K562 (cell line): ENCODE data around the gene IDNK. TPM values are rescaled to one million over a fixed set of nuclear protein-coding genes. Genes with fewer than 3 reads are reported as not detected.

Experiments
- ATAC-seq: fragments of 200-7000 bp; cut with Tn5 transposase; 3 replicates; pipeline ENCODE4 v1.9.1; 2020; ENCODE audit warnings: moderate library complexity
- Bru-seq: library from RNA; stranded (reverse); fragments of 400-500 nt; gene quantifications from one replicate; lab custom pipeline; 2021; lab: Mats Ljungman, UMichigan
- BruChase-seq, 2 experiments: library from RNA; stranded (reverse); fragments of 400-500 nt; gene quantifications; one replicate each; lab custom pipeline; 2021; lab: Mats Ljungman, UMichigan
- BruUV-seq: library from RNA; stranded (reverse); fragments of 400-500 nt; replicated peaks from 2 replicates; lab custom pipeline; 2021; lab: Mats Ljungman, UMichigan
- CTCF ChIA-PET: fragments of 300-600 bp; formaldehyde crosslinking; extraction: SDS; loops from one replicate; lab custom pipeline; 2021; ENCODE audit warnings: low intra/inter-chr PET ratio; lab: Yijun Ruan, JAX
- POLR2A ChIA-PET: fragments of 300-600, 350-650 bp; sonication (Branson Sonifier 250); formaldehyde crosslinking; extraction: SDS; loops from one replicate; lab custom pipeline; 2021; ENCODE audit warnings: antibody characterized with exemption, inconsistent platforms; lab: Yijun Ruan, JAX
- DNase-seq, 4 experiments: peaks; one replicate each; pipeline versions ENCODE4 v3.0.0 to v3.0.0-alpha.2; 2011 to 2018; ENCODE audit warnings: low spot score in 3 of 4, mixed read lengths in 3 of 4; ENCODE audit errors: extremely low read depth in 1 of 4
- FAIRE-seq: peaks from 2 replicates; lab custom pipeline; 2011; peaks lifted over from hg19 to GRCh38; lab: Jason Lieb, UNC
- H2AFZ ChIP-seq: 2 replicates; pipeline ENCODE4 v1.6.0; 2011; ENCODE audit warnings: low read depth, low read length, control low read depth, inconsistent platforms
- H3K27ac ChIP-seq: fragments of 200-600 bp; 3 replicates; pipeline ENCODE4 v1.8.0; 2011; ENCODE audit warnings: low read depth, mild to moderate bottlenecking, control low read depth, inconsistent platforms, low read length, moderate library complexity, mixed read lengths; ENCODE audit errors: extremely low read depth
- H3K27me3 ChIP-seq, 2 experiments: fragments of 300-600 bp in 1 of 2; 2 replicates in 1 of 2; 3 replicates in 1 of 2; pipeline versions ENCODE4 v1.6.0 to v1.8.0; 2011; ENCODE audit warnings: inconsistent platforms in 2 of 2, low read length in 2 of 2, mild to moderate bottlenecking in 1 of 2, mixed read lengths in 1 of 2, moderate library complexity in 1 of 2; ENCODE audit not compliant: control insufficient read depth in 2 of 2, insufficient read depth in 2 of 2
- H3K36me3 ChIP-seq: fragments of 300-600 bp; 3 replicates; pipeline ENCODE4 v1.8.0; 2011; ENCODE audit warnings: mild to moderate bottlenecking, low read length, inconsistent platforms; ENCODE audit not compliant: control insufficient read depth, insufficient read depth
- H3K4me1 ChIP-seq, 2 experiments: fragments of 200-600 bp in 1 of 2; replicated peaks in 1 of 2; 2 replicates in 1 of 2; 3 replicates in 1 of 2; pipeline versions ENCODE4 v1.5.1 to v1.8.0; 2011; ENCODE audit warnings: inconsistent platforms in 2 of 2, low read length in 2 of 2, mild to moderate bottlenecking in 1 of 2, mixed read lengths in 1 of 2, moderate library complexity in 1 of 2; ENCODE audit not compliant: control insufficient read depth in 2 of 2, insufficient read depth in 2 of 2
- H3K4me2 ChIP-seq: 2 replicates; pipeline ENCODE4 v1.6.1; 2011; ENCODE audit warnings: low read length, control low read depth, inconsistent platforms, mixed read lengths; ENCODE audit not compliant: insufficient read depth
- H3K4me3 ChIP-seq: fragments of 200-600 bp; sonication (generic), shearing (Covaris generic); 2 replicates; pipeline ENCODE4 v1.5.1; 2016; ENCODE audit warnings: control low read depth, inconsistent platforms
- H3K79me2 ChIP-seq: fragments of 200-600 bp; 3 replicates; pipeline ENCODE4 v1.8.0; 2011; ENCODE audit warnings: low read length, inconsistent platforms; ENCODE audit not compliant: control insufficient read depth, insufficient read depth
- H3K9ac ChIP-seq, 2 experiments: 2 replicates each; pipeline versions ENCODE4 v1.6.0 to v1.6.1; 2011; ENCODE audit warnings: low read depth in 2 of 2, low read length in 2 of 2, control low read depth in 1 of 2, inconsistent platforms in 1 of 2, mild to moderate bottlenecking in 1 of 2, mixed read lengths in 1 of 2; ENCODE audit not compliant: insufficient read depth in 1 of 2
- H3K9me1 ChIP-seq: one replicate; pipeline ENCODE4 v1.6.0; 2011; ENCODE audit warnings: inconsistent platforms, mild to moderate bottlenecking, low read length, moderate library complexity; ENCODE audit not compliant: control insufficient read depth, insufficient read depth
- H3K9me3 ChIP-seq: replicated peaks from 2 replicates; pipeline ENCODE4 v1.5.1; 2011; ENCODE audit warnings: low read depth, low read length, inconsistent platforms; ENCODE audit not compliant: control insufficient read depth, insufficient read depth
- H4K20me1 ChIP-seq: replicated peaks from 2 replicates; pipeline ENCODE4 v1.6.1; 2011; ENCODE audit warnings: low read length, inconsistent platforms, mixed read lengths; ENCODE audit not compliant: control insufficient read depth, insufficient read depth
- ATF4 ChIP-seq: fragments of 450-650 bp; formaldehyde crosslinking; IDR thresholded peaks from 2 replicates; pipeline ENCODE4 v1.4.0; 2022; ENCODE audit warnings: mild to moderate bottlenecking, moderate library complexity
- CC2D1A ChIP-seq: fragments of 450-650 bp; IDR thresholded peaks from 2 replicates; pipeline ENCODE4 v1.6.1; 2017; ENCODE audit warnings: mild to moderate bottlenecking
- CREB3L1 ChIP-seq: fragments of 450-650 bp; IDR thresholded peaks from 2 replicates; pipeline ENCODE4 v1.6.1; 2014; ENCODE audit warnings: low read depth, mild to moderate bottlenecking, moderate library complexity, borderline replicate concordance
- DIDO1 ChIP-seq: fragments of 450-650 bp; IDR thresholded peaks from 2 replicates; pipeline ENCODE4 v1.6.1; 2016; ENCODE audit warnings: low read depth, missing biosample characterization, missing genetic modification characterization
- ELF4 ChIP-seq: fragments of 450-650 bp; formaldehyde crosslinking; IDR thresholded peaks from 2 replicates; pipeline ENCODE4 v1.4.0; 2022; ENCODE audit warnings: missing genetic modification characterization
- ETV6 ChIP-seq, 3 experiments: fragments of 150-350 bp in 1 of 3; sonication (generic) in 1 of 3; formaldehyde crosslinking in 1 of 3; IDR thresholded peaks; 2 replicates each; pipeline versions ENCODE4 v1.6.1 to v1.8.0; 2014 to 2022; ENCODE audit warnings: borderline replicate concordance in 2 of 3, low read depth in 2 of 3, antibody characterized with exemption in 1 of 3, low read length in 1 of 3, mild to moderate bottlenecking in 1 of 3, missing genetic modification reagents in 1 of 3
- HDAC3 ChIP-seq: fragments of 450-650 bp; IDR thresholded peaks from 2 replicates; pipeline ENCODE4 v1.6.1; 2018; ENCODE audit warnings: borderline replicate concordance, mild to moderate bottlenecking, moderate library complexity; ENCODE audit not compliant: partially characterized antibody
- IRF2 ChIP-seq: sonication (generic); formaldehyde crosslinking; IDR thresholded peaks from 2 replicates; pipeline ENCODE4 v1.8.1; 2022; ENCODE audit warnings: mild to moderate bottlenecking, missing genetic modification reagents
- NRF1 ChIP-seq, 2 experiments: fragments of 450-650 bp; IDR thresholded peaks in 1 of 2; conservative IDR thresholded peaks in 1 of 2; 2 replicates each; pipeline ENCODE4 v1.6.1; 2014; ENCODE audit warnings: mild to moderate bottlenecking in 2 of 2
- OTX1 ChIP-seq: fragments of 450-650 bp; formaldehyde crosslinking; IDR thresholded peaks from 2 replicates; pipeline ENCODE4 v1.4.0; 2022; ENCODE audit warnings: mild to moderate bottlenecking
- PHB2 ChIP-seq: fragments of 450-650 bp; IDR thresholded peaks from 2 replicates; pipeline ENCODE4 v1.6.1; 2017; ENCODE audit warnings: low read depth
- PHF21A ChIP-seq: fragments of 450-650 bp; IDR thresholded peaks from 2 replicates; pipeline ENCODE4 v1.6.1; 2017; ENCODE audit warnings: low read depth, borderline replicate concordance
- PTRF ChIP-seq: fragments of 450-650 bp; IDR thresholded peaks from 2 replicates; pipeline ENCODE4 v1.6.1; 2016; ENCODE audit warnings: mild to moderate bottlenecking, missing genetic modification characterization, missing compliant biosample characterization
- ZFP1 ChIP-seq: fragments of 450-650 bp; formaldehyde crosslinking; IDR thresholded peaks from 2 replicates; pipeline ENCODE4 v1.4.0; 2020; ENCODE audit warnings: mild to moderate bottlenecking, mixed read lengths
- WGBS: fragments of 100-300 bp; shearing (Covaris generic); methylation state at CpG from one replicate; pipeline ENCODE4 v1.1.6; 2016; ENCODE audit warnings: low coverage, mixed read lengths; ENCODE audit not compliant: insufficient coverage; ENCODE audit errors: missing lambda C conversion rate; 5-methylcytosine and 5-hydroxymethylcytosine counted together
- in situ Hi-C: fragments of 300-500 bp; cut with MboI; formaldehyde crosslinking; loops from 4 replicates; pipeline ENCODE4 v1.15.0; 2018; ENCODE audit warnings: inconsistent platforms, mixed read lengths
- intact Hi-C: fragments of 100-400 bp; cut with micrococcal nuclease; formaldehyde crosslinking; loops from 2 replicates; pipeline ENCODE4 v1.14.2; 2022
- long read RNA-seq, 3 experiments: library from polyadenylated mRNA in 2 of 3; library from RNA in 1 of 3; unstranded in 2 of 3; stranded (forward) in 1 of 3; transcript quantifications; one replicate each; pipeline ENCODE4 v2.0.0, GENCODE V29; 2019 to 2022
- polyA minus RNA-seq, 3 experiments: library from RNA; depleted of rRNA, polyadenylated mRNA; stranded (reverse); fragments of >200 nt; gene quantifications; 2 replicates each; pipeline ENCODE4 v1.2.3, GENCODE V29; 2011
- polyA plus RNA-seq, 8 experiments: library from polyadenylated mRNA; depleted of rRNA in 4 of 8; stranded (reverse) in 5 of 8; unstranded in 3 of 8; fragments of >200 nt; fragmentation: Nextera tagmentation in 2 of 8; fragmentation: Illumina TruSeq in 1 of 8; extraction: Ambion mirVana in 2 of 8; extraction: Trizol in 1 of 8; gene quantifications; 2 replicates each; pipeline versions ENCODE4 v1.2.1 to v1.2.3, GENCODE V29; 2011 to 2014; ENCODE audit warnings: inconsistent platforms in 1 of 8, missing spikeins in 1 of 8
- total RNA-seq, 7 experiments: library from RNA; depleted of rRNA in 6 of 7; stranded (reverse); fragments of >200 nt in 6 of 7; fragmentation: Illumina TruSeq in 2 of 7; extraction: Trizol in 2 of 7; gene quantifications; 2 replicates each; pipeline versions ENCODE4 v1.2.1 to v1.2.3, GENCODE V29; 2011 to 2021; ENCODE audit warnings: low replicate concordance in 1 of 7

IDNK gene
- total RNA-seq (2011; cell fraction: chromatin; rRNA removed; ENCODE audit: low replicate concordance): 0.53 and 0.86 TPM in 2 replicates
- 0.66 and 0.83 TPM in 2 replicates for total RNA-seq (2011; cell fraction: nucleolus; rRNA removed)
- total RNA-seq (2011; cell fraction: nucleoplasm; rRNA removed): 1.3 TPM in 2 replicates
- 0.41 and 0.57 TPM in 2 replicates for total RNA-seq (2014; rRNA removed)
- 0.19 and 0.69 TPM in 2 replicates for total RNA-seq (2014; rRNA removed; fragmentation: Illumina TruSeq; extraction: Trizol)
- 0.43 and 0.57 TPM in 2 replicates for total RNA-seq (2015; rRNA removed; fragmentation: Illumina TruSeq; extraction: Trizol)
- total RNA-seq (2021): 0.55 and 0.63 TPM in 2 replicates
- 0.49 and 1.1 TPM in 2 replicates for polyA plus RNA-seq (2011; rRNA removed)
- 0.12 and 0.34 TPM in 2 replicates for polyA plus RNA-seq (2011; cell fraction: cytosol; rRNA removed)
- 0.38 and 0.53 TPM in 2 replicates for polyA plus RNA-seq (2011; cell fraction: nucleus; rRNA removed)
- polyA plus RNA-seq (2012): 0.92 and 1.7 TPM in 2 replicates
- 0.78 and 0.80 TPM in 2 replicates for polyA plus RNA-seq (2014; fragmentation: Illumina TruSeq; extraction: Trizol)
- under 1 TPM; 0.50 to 0.62 TPM for polyA plus RNA-seq (2014; fragmentation: Nextera tagmentation; extraction: Ambion mirVana)
- polyA plus RNA-seq (2014; rRNA removed): 0.46 and 0.50 TPM in 2 replicates
- polyA minus RNA-seq (2011; rRNA and poly(A)+ RNA removed): 0.18 and 0.35 TPM in 2 replicates
- not detected in 2 replicates for polyA minus RNA-seq (2011; cell fraction: cytosol; rRNA and poly(A)+ RNA removed)
- polyA minus RNA-seq (2011; cell fraction: nucleus; rRNA and poly(A)+ RNA removed): 0.78 and 0.81 TPM in 2 replicates
- Bru-seq, nascent RNA: percentile 50 among the genes with signal in this experiment
- percentile 34 among the genes with signal in this experiment for BruChase-seq, experiment 1, labeled RNA remaining after a 2-hour chase
- percentile 32 among the genes with signal in this experiment for BruChase-seq, experiment 2, labeled RNA remaining after a 6-hour chase
- long read RNA-seq, experiment 1, partial matches to known transcripts: 0 of 3 reads
- long read RNA-seq, experiment 1, other reads (novel, unspliced or antisense): 3 of 3 reads
- long read RNA-seq, experiment 2, partial matches to known transcripts: 0 of 2 reads
- long read RNA-seq, experiment 2, other reads (novel, unspliced or antisense): 1 of 2 reads
- long read RNA-seq, experiment 3: 0 reads

GRCh38 chr9:83622939-83623678 is at the start of gene IDNK:
Gene IDNK (plus strand): TSS chr9:83623143. CDS start chr9:83623172, 29 bp downstream.
- Histone ChIP-seq H3K79me2 (no peaks in the 10 kb centered on the region), H3K9ac (peak within 1 kb of the TSS; percentile 64 to 93), H2AFZ (peak within 1 kb of the TSS; percentile 93), H3K27me3 (no peaks in the 10 kb centered on the region), H3K27ac (peak within 1 kb of the TSS; percentile 72), H3K36me3 (peaks cover 3% of the 10 kb centered on the region; the same call in 1 of the 3 replicates), H3K4me1 (peaks cover 11 to 14% of the 10 kb centered on the region in 2 experiments; a peak in 3 of 5 replicates), H3K9me3 (no peaks in the 10 kb centered on the region), H3K4me2 (peak within 1 kb of the TSS; percentile 69), H3K9me1 (no peaks in the 10 kb centered on the region), H3K4me3 (peak within 1 kb of the TSS; percentile 65), H4K20me1 (no peaks in the 10 kb centered on the region)
- intact Hi-C loops (loop anchor here (5.0 to 10.0 kb wide), 2 partner anchors 84 to 192 kb away; partner anchors contain the start of genes GKAP1 and UBQLN1), in situ Hi-C loops (loop anchor here (25.0 kb wide), 1 partner anchor 289 kb away; the partner anchor contains the start of gene KIF27)
- no peak for FAIRE-seq
- 0% methylated on average over 6 of the region's 79 CpGs for WGBS
- DNase-seq: peak; percentile 47 to 81 (median 67)
- BruUV-seq: TSS peak; percentile 77
- ChIA-PET POLR2A (interaction anchor here (0.9 to 1.0 kb wide), 2 partner anchors 21 to 78 kb away, joined by 3 read pairs; no protein-coding TSS in a partner anchor), CTCF (interaction anchor here (0.7 kb wide), 1 partner anchor 82 kb away, joined by 3 read pairs; no protein-coding TSS in a partner anchor)
- peak; percentile 90 for ATAC-seq
- 0 out of 2 replicates have a peak, but pooled peaks have one; percentile 63 for TF ChIP-seq ELF4
- TF ChIP-seq ETV6 (IDR thresholded peaks at IDR 0.05; ENCODE audit: borderline replicate concordance in 1 of 2, low read depth in 2 of 2, low read length in 1 of 2): peak; percentile 94
- no peak for TF ChIP-seq ETV6 (CRISPR knock-in tag; IDR thresholded peaks at IDR 0.05; ENCODE audit: borderline replicate concordance)
- no peak for TF ChIP-seq ZFP1 (CRISPR knock-in tag)
- peak; percentile 27 to 47; a peak in 1 of 4 replicates for TF ChIP-seq NRF1 (conservative IDR thresholded peaks at IDR 0.05 in 1 of 2, IDR thresholded peaks at IDR 0.05 in 1 of 2)
- TF ChIP-seq HDAC3: no peak
- TF ChIP-seq CC2D1A: no peak
- TF ChIP-seq ATF4: no peak
- no peak for TF ChIP-seq CREB3L1
- no peak for TF ChIP-seq IRF2 (CRISPR knock-in tag)
- TF ChIP-seq DIDO1 (tag): no peak
- peak; percentile 75 for TF ChIP-seq OTX1 (CRISPR knock-in tag)
- no peak for TF ChIP-seq PHF21A
- TF ChIP-seq PTRF (tag): no peak
- no peak for TF ChIP-seq PHB2
